Measurements from ENCODE around the gene UBAP2L. TPM values are rescaled to one million over a fixed set of nuclear protein-coding genes. Genes with fewer than 3 reads are reported as not detected.

Gene UBAP2L
- total and polyA plus RNA-seq, 10 of the 15 experiments (the other 5 are each of a cell fraction or from before 2014, with no cell fraction given) = 49.9 to 198 (median 152) TPM

DNA sequence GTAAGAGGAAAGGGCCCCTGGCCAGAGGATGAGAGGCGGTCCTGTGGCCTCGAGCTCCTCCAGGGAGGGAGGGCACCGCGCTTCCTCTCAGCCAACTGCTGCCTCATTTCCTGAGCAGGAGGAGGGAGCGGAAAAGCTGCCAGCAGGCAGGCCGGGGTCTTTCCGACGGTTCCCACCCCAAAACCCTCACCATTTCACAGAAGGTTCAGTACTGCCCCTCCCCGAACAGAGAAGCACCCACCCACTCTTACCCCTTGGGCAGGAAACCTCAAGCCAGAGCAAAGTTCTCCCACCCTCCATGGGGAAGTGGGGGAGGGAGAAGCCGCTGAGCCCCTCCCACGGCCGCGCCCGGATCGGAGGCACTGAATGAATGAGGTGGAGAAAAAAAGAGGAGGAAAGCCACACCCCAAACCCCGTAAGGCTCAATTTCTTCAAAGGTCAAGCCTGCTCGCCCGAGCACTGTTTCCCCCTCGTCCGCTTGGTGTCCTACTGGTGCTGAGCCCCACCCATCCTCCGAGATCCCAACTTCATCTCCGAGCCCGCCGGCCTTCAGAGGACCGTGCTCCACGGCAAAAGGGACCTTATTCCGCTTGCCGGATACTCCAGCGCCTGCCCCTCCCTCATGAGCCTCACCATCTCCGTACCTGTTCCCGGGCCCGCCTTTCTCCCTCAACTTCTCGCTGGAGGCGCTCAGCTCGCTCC, 38.3 kb upstream of the UBAP2L start (continued):
- TF ChIP-seq, protein P1, sequence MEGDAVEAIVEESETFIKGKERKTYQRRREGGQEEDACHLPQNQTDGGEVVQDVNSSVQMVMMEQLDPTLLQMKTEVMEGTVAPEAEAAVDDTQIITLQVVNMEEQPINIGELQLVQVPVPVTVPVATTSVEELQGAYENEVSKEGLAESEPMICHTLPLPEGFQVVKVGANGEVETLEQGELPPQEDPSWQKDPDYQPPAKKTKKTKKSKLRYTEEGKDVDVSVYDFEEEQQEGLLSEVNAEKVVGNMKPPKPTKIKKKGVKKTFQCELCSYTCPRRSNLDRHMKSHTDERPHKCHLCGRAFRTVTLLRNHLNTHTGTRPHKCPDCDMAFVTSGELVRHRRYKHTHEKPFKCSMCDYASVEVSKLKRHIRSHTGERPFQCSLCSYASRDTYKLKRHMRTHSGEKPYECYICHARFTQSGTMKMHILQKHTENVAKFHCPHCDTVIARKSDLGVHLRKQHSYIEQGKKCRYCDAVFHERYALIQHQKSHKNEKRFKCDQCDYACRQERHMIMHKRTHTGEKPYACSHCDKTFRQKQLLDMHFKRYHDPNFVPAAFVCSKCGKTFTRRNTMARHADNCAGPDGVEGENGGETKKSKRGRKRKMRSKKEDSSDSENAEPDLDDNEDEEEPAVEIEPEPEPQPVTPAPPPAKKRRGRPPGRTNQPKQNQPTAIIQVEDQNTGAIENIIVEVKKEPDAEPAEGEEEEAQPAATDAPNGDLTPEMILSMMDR (IDR thresholded peaks at IDR 0.05 in 2 of 3, conservative IDR thresholded peaks at IDR 0.05 in 1 of 3; ENCODE audit: control insufficient read depth in 2 of 3, extremely low read depth in 1 of 3, insufficient read depth in 1 of 3, low read depth in 3 of 3, low read length in 3 of 3) = no peak
- no peak for TF ChIP-seq FOXM1 (IDR thresholded peaks at IDR 0.05; ENCODE audit: low read depth, low read length)
- TF ChIP-seq IRF4 (IDR thresholded peaks at IDR 0.05; ENCODE audit: low read depth, low read length) = no peak
- peak in 1 of 2 experiments; percentile 59; a peak in 1 of 3 replicates for TF ChIP-seq EGR1 (IDR thresholded peaks at IDR 0.05; ENCODE audit: borderline replicate concordance in 1 of 2, low read depth in 2 of 2, low read length in 2 of 2)
- TF ChIP-seq HDAC6 (IDR thresholded peaks at IDR 0.05; ENCODE audit: unreplicated experiment) = no peak
- peak; percentile 65; the same call in 1 of the 2 replicates for TF ChIP-seq MXI1 (IDR thresholded peaks at IDR 0.05; ENCODE audit: low read depth, low read length)
- TF ChIP-seq, protein P2, sequence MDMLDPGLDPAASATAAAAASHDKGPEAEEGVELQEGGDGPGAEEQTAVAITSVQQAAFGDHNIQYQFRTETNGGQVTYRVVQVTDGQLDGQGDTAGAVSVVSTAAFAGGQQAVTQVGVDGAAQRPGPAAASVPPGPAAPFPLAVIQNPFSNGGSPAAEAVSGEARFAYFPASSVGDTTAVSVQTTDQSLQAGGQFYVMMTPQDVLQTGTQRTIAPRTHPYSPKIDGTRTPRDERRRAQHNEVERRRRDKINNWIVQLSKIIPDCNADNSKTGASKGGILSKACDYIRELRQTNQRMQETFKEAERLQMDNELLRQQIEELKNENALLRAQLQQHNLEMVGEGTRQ (IDR thresholded peaks at IDR 0.05; ENCODE audit: borderline replicate concordance, low read depth, low read length) = no peak
- 0 out of 2 replicates have a peak, but pooled peaks have one; percentile 26 for TF ChIP-seq GATAD2B (conservative IDR thresholded peaks at IDR 0.05; ENCODE audit: low read depth)
- TF ChIP-seq STAT1 (conservative IDR thresholded peaks at IDR 0.05) = no peak
- peak; percentile 57 for TF ChIP-seq SPI1 (IDR thresholded peaks at IDR 0.05; ENCODE audit: borderline replicate concordance, insufficient read depth, low read depth, low read length)
- no peak for TF ChIP-seq NR2F1 (conservative IDR thresholded peaks at IDR 0.05)
- 0 out of 4 replicates have a peak, but pooled peaks of 1 of the 2 experiments have one; percentile 51 for TF ChIP-seq SRF (IDR thresholded peaks at IDR 0.05; ENCODE audit: low read depth in 2 of 2, low read length in 2 of 2)
- TF ChIP-seq, protein P3, sequence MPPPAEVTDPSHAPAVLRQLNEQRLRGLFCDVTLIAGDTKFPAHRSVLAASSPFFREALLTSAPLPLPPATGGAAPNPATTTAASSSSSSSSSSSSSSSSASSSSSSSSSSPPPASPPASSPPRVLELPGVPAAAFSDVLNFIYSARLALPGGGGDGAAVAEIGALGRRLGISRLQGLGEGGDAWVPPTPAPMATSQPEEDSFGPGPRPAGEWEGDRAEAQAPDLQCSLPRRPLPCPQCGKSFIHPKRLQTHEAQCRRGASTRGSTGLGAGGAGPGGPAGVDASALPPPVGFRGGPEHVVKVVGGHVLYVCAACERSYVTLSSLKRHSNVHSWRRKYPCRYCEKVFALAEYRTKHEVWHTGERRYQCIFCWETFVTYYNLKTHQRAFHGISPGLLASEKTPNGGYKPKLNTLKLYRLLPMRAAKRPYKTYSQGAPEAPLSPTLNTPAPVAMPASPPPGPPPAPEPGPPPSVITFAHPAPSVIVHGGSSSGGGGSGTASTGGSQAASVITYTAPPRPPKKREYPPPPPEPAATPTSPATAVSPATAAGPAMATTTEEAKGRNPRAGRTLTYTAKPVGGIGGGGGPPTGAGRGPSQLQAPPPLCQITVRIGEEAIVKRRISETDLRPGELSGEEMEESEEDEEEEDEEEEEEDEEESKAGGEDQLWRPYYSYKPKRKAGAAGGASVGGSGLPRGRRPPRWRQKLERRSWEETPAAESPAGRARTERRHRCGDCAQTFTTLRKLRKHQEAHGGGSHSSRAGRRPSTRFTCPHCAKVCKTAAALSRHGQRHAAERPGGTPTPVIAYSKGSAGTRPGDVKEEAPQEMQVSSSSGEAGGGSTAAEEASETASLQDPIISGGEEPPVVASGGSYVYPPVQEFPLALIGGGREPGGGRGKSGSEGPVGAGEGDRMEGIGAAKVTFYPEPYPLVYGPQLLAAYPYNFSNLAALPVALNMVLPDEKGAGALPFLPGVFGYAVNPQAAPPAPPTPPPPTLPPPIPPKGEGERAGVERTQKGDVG (CRISPR knock-in tag; IDR thresholded peaks at IDR 0.05) = 0 out of 2 replicates have a peak, but pooled peaks have one; percentile 12
- peak; percentile 9; the same call in 1 of the 2 replicates for TF ChIP-seq TAF1 (IDR thresholded peaks at IDR 0.05; ENCODE audit: borderline replicate concordance, low read depth, low read length)
- TF ChIP-seq SMAD5 (IDR thresholded peaks at IDR 0.05; ENCODE audit: low read depth) = 0 out of 2 replicates have a peak, but pooled peaks have one; percentile 62
- peak; percentile 67 to 73 for TF ChIP-seq IKZF2 (IDR thresholded peaks at IDR 0.05)
- TF ChIP-seq NFYB (IDR thresholded peaks at IDR 0.05; ENCODE audit: insufficient read depth, low read depth, low read length) = peak; percentile 50; the same call in 1 of the 2 replicates
- TF ChIP-seq, protein P4, sequence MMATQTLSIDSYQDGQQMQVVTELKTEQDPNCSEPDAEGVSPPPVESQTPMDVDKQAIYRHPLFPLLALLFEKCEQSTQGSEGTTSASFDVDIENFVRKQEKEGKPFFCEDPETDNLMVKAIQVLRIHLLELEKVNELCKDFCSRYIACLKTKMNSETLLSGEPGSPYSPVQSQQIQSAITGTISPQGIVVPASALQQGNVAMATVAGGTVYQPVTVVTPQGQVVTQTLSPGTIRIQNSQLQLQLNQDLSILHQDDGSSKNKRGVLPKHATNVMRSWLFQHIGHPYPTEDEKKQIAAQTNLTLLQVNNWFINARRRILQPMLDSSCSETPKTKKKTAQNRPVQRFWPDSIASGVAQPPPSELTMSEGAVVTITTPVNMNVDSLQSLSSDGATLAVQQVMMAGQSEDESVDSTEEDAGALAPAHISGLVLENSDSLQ (IDR thresholded peaks at IDR 0.05) = no peak
- TF ChIP-seq ASH2L (IDR thresholded peaks at IDR 0.05; ENCODE audit: borderline replicate concordance, low read depth) = no peak
- peak; percentile 12 for TF ChIP-seq SMAD1 (IDR thresholded peaks at IDR 0.05; ENCODE audit: low read depth, partially characterized antibody)
- 0 out of 2 replicates have a peak, but pooled peaks have one; percentile 16 for TF ChIP-seq MTA2 (IDR thresholded peaks at IDR 0.05; ENCODE audit: low read depth)
